ENCODE results near the gene SLC35F3.

SLC35F3 gene

DNA sequence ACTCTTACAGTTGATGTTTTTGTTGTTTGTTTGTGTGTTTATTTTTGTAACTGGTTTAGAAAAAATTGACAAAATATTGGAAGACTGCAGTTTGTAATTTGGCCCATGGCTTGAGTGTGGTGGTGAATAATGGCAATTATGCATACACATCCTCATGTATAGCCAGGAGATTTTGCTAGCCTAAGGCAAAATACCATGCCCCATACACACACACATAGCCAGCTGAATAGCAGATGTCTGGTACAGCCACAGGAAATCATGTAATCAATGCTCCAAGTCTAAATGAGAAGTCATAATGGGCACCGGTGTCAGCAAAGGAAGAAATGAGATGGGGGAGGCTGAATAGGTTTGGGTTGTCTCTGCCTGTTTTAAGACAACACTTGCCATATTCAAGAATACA, 333.6 kb downstream of the SLC35F3 start:
- no peak overlapping the region for H3K4me3 ChIP-seq (ENCODE audit: low read depth in 1 of 2, low read length in 1 of 2)
- TF ChIP-seq, protein P1, sequence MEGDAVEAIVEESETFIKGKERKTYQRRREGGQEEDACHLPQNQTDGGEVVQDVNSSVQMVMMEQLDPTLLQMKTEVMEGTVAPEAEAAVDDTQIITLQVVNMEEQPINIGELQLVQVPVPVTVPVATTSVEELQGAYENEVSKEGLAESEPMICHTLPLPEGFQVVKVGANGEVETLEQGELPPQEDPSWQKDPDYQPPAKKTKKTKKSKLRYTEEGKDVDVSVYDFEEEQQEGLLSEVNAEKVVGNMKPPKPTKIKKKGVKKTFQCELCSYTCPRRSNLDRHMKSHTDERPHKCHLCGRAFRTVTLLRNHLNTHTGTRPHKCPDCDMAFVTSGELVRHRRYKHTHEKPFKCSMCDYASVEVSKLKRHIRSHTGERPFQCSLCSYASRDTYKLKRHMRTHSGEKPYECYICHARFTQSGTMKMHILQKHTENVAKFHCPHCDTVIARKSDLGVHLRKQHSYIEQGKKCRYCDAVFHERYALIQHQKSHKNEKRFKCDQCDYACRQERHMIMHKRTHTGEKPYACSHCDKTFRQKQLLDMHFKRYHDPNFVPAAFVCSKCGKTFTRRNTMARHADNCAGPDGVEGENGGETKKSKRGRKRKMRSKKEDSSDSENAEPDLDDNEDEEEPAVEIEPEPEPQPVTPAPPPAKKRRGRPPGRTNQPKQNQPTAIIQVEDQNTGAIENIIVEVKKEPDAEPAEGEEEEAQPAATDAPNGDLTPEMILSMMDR (IDR thresholded peaks at IDR 0.05) = no peak
- H3K9me3 ChIP-seq = no peaks in the 10 kb centered on the region
- H3K27me3 ChIP-seq = no peaks in the 10 kb centered on the region
- no peaks in the 10 kb centered on the region for H3K4me1 ChIP-seq (ENCODE audit: control insufficient read depth in 1 of 2, insufficient read depth in 1 of 2, low read depth in 1 of 2, low read length in 1 of 2)
- H3K36me3 ChIP-seq = no peaks in the 10 kb centered on the region
- H3K27ac ChIP-seq = no peak overlapping the region

GRCh38 chr1:234239515-234239914, 335.0 kb downstream of the SLC35F3 start:
- no peak overlapping the region for H3K27ac ChIP-seq
- no peaks in the 10 kb centered on the region for H3K9me3 ChIP-seq
- H3K27me3 ChIP-seq = no peaks in the 10 kb centered on the region
- TF ChIP-seq, protein P1 (IDR thresholded peaks at IDR 0.05) = no peak
- no peaks in the 10 kb centered on the region for H3K4me1 ChIP-seq (ENCODE audit: control insufficient read depth in 1 of 2, insufficient read depth in 1 of 2, low read depth in 1 of 2, low read length in 1 of 2)
- no peak overlapping the region for H3K4me3 ChIP-seq (ENCODE audit: low read depth in 1 of 2, low read length in 1 of 2)
- no peaks in the 10 kb centered on the region for H3K36me3 ChIP-seq

DNA sequence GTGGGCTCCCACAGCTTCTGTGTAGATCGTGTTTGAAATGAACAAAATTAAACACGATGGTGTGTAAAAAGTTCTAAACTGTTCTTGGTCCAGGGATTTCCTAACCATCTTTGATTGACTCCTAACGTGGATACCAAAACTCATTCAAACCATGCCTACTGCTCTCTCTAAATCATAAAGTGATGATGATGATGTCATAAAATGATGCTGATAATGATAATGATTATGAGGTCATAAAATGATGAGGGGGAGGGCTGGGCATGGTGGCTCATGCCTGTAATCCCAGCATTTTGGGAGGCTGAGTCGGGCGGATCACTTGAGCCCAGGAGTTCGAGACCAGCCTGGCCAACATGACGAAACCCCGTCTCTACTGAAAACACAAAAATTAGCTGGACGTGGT, 335.5 kb downstream of the SLC35F3 start:
- no peaks in the 10 kb centered on the region for H3K4me1 ChIP-seq (ENCODE audit: control insufficient read depth in 1 of 2, insufficient read depth in 1 of 2, low read depth in 1 of 2, low read length in 1 of 2)
- no peaks in the 10 kb centered on the region for H3K27me3 ChIP-seq
- H3K4me3 ChIP-seq (ENCODE audit: low read depth in 1 of 2, low read length in 1 of 2) = no peak overlapping the region
- H3K27ac ChIP-seq = no peak overlapping the region
- H3K9me3 ChIP-seq = no peaks in the 10 kb centered on the region
- H3K36me3 ChIP-seq = no peaks in the 10 kb centered on the region
- TF ChIP-seq, protein P1 (IDR thresholded peaks at IDR 0.05) = no peak

- H3K36me3 ChIP-seq = no peaks in the 10 kb centered on the region
- H3K4me3 ChIP-seq (ENCODE audit: low read depth in 1 of 2, low read length in 1 of 2) = no peak overlapping the region
- H3K9me3 ChIP-seq = no peaks in the 10 kb centered on the region
- H3K27ac ChIP-seq = no peak overlapping the region
- H3K4me1 ChIP-seq (ENCODE audit: control insufficient read depth in 1 of 2, insufficient read depth in 1 of 2, low read depth in 1 of 2, low read length in 1 of 2) = no peaks in the 10 kb centered on the region
- H3K27me3 ChIP-seq = no peaks in the 10 kb centered on the region
- TF ChIP-seq, protein P1 (IDR thresholded peaks at IDR 0.05) = no peak
Measured at GRCh38 chr1:234240680-234241079, 336.2 kb downstream of the SLC35F3 start.

GRCh38 chr1:234241941-234242490, 337.5 kb downstream of the SLC35F3 start:
- no peak overlapping the region for H3K4me3 ChIP-seq (ENCODE audit: low read depth in 1 of 2, low read length in 1 of 2)
- TF ChIP-seq, protein P1 (IDR thresholded peaks at IDR 0.05) = no peak
- H3K4me1 ChIP-seq (ENCODE audit: control insufficient read depth in 1 of 2, insufficient read depth in 1 of 2, low read depth in 1 of 2, low read length in 1 of 2) = no peaks in the 10 kb centered on the region
- H3K36me3 ChIP-seq = no peaks in the 10 kb centered on the region
- H3K9me3 ChIP-seq = no peaks in the 10 kb centered on the region
- no peak overlapping the region for H3K27ac ChIP-seq
- no peaks in the 10 kb centered on the region for H3K27me3 ChIP-seq
